B cell (primary cell): ENCODE measurements around the gene CMC4. TPM values are rescaled to one million over a fixed set of nuclear protein-coding genes. Genes with fewer than 3 reads are reported as not detected.

Experiments used
- ATAC-seq: fragments of 200-7000 bp; cut with Tn5 transposase; one replicate; pipeline ENCODE4 v1.10.0; 2021; ENCODE audit warnings: low read depth, mild to moderate bottlenecking, moderate number of reproducible peaks, moderate library complexity
- CTCF ChIA-PET: fragments of 350-600 bp; sonication (Branson Sonifier 250); formaldehyde crosslinking; loops from one replicate; lab custom pipeline; 2021; ENCODE audit warnings: antibody characterized with exemption, inconsistent platforms; lab: Charles Lee
- POLR2A ChIA-PET: fragments of 350-600 bp; sonication (Branson Sonifier 250); formaldehyde crosslinking; loops from one replicate; lab custom pipeline; 2021; ENCODE audit warnings: antibody characterized with exemption; lab: Charles Lee
- DNase-seq: peaks from one replicate; pipeline ENCODE4 v3.0.0; 2013
- H2AFZ ChIP-seq: 2 replicates; pipeline ENCODE4 v1.6.1; 2012; ENCODE audit warnings: mild to moderate bottlenecking, low read depth, low read length; ENCODE audit not compliant: insufficient read depth, poor library complexity, severe bottlenecking
- H3K27ac ChIP-seq, 2 donors: 1 replicate in 1 of 2; 2 replicates in 1 of 2; pipeline ENCODE4 v1.5.1; 2012 to 2013; ENCODE audit warnings: low read length in 2 of 2, mild to moderate bottlenecking in 2 of 2, moderate library complexity in 1 of 2
- H3K27me3 ChIP-seq, 4 experiments: fragments of 200-600 bp in 1 of 4; sonication (generic) in 1 of 4; replicated peaks in 1 of 4; 1 replicate in 2 of 4; 2 replicates in 2 of 4; pipeline versions ENCODE4 v1.6.1 to v1.7.0; 2013 to 2016; ENCODE audit warnings: low read length in 3 of 4, mild to moderate bottlenecking in 2 of 4, mixed read lengths in 1 of 4, moderate library complexity in 1 of 4; ENCODE audit not compliant: insufficient read depth in 4 of 4, control insufficient read depth in 3 of 4; ENCODE audit errors: control extremely low read depth in 1 of 4
- H3K36me3 ChIP-seq, 2 experiments: replicated peaks in 1 of 2; 1 replicate in 1 of 2; 2 replicates in 1 of 2; pipeline versions ENCODE4 v1.6.1 to v1.7.1; 2013; ENCODE audit warnings: low read length in 1 of 2; ENCODE audit not compliant: insufficient read depth in 2 of 2, control insufficient read depth in 1 of 2; ENCODE audit errors: control extremely low read depth in 1 of 2, extremely low read depth in 1 of 2
- H3K4me1 ChIP-seq, 2 donors: fragments of 200-600 bp in 1 of 2; sonication (generic) in 1 of 2; 1 replicate in 1 of 2; 2 replicates in 1 of 2; pipeline versions ENCODE4 v1.5.1 to v1.6.1; 2013 to 2017; ENCODE audit warnings: low read length in 2 of 2; ENCODE audit not compliant: control insufficient read depth in 2 of 2, insufficient read depth in 2 of 2
- H3K4me2 ChIP-seq: replicated peaks from 2 replicates; pipeline ENCODE3; 2012; ENCODE audit warnings: mild to moderate bottlenecking, low read depth, low read length; ENCODE audit not compliant: poor library complexity, severe bottlenecking
- H3K4me3 ChIP-seq, 5 experiments: fragments of 200-600 bp in 1 of 5; sonication (generic) in 1 of 5; 1 replicate in 3 of 5; 2 replicates in 2 of 5; pipeline versions ENCODE4 v1.5.1 to v1.7.0; 2011 to 2016; ENCODE audit warnings: low read length in 4 of 5, mild to moderate bottlenecking in 4 of 5, low read depth in 2 of 5, control low read depth in 1 of 5, moderate library complexity in 1 of 5; ENCODE audit not compliant: insufficient read depth in 1 of 5; ENCODE audit errors: control extremely low read depth in 1 of 5, extremely low read depth in 1 of 5
- H3K79me2 ChIP-seq: fragments of 200-600 bp; sonication (generic); one replicate; pipeline ENCODE4 v1.6.0; 2016; ENCODE audit warnings: low read length; ENCODE audit not compliant: control insufficient read depth, insufficient read depth
- H3K9ac ChIP-seq: fragments of 200-600 bp; sonication (generic); 2 replicates; pipeline ENCODE4 v1.6.1; 2017; ENCODE audit warnings: mild to moderate bottlenecking, low read length, moderate library complexity
- H3K9me3 ChIP-seq, 3 donors: one replicate each; pipeline versions ENCODE4 v1.6.1 to v1.7.1; 2013; ENCODE audit warnings: low read length in 2 of 3; ENCODE audit not compliant: control insufficient read depth in 2 of 3, insufficient read depth in 1 of 3; ENCODE audit errors: control extremely low read depth in 1 of 3
- H4K20me1 ChIP-seq: 2 replicates; pipeline ENCODE4 v1.6.0; 2012; ENCODE audit warnings: mild to moderate bottlenecking, low read length; ENCODE audit not compliant: insufficient read depth, control insufficient read depth, poor library complexity, severe bottlenecking
- H3K27ac Mint-ChIP-seq: one replicate; pipeline ENCODE4 v1.8.0; 2021; ENCODE audit warnings: mixed read lengths
- H3K27me3 Mint-ChIP-seq: one replicate; pipeline ENCODE4 v1.8.0; 2021; ENCODE audit warnings: mixed read lengths
- H3K4me1 Mint-ChIP-seq: one replicate; pipeline ENCODE4 v1.8.0; 2021; ENCODE audit warnings: mixed read lengths
- H3K4me3 Mint-ChIP-seq: one replicate; pipeline ENCODE4 v1.8.0; 2021; ENCODE audit warnings: mixed read lengths
- H3K9me3 Mint-ChIP-seq: one replicate; pipeline ENCODE4 v1.8.0; 2022; ENCODE audit warnings: mixed read lengths; ENCODE audit not compliant: insufficient read depth
- CTCF ChIP-seq: fragments of 200-600 bp; IDR thresholded peaks from one replicate; pipeline ENCODE4 v1.8.0; 2022; ENCODE audit warnings: antibody characterized with exemption, mild to moderate bottlenecking
- EZH2 ChIP-seq: IDR thresholded peaks from 2 replicates; pipeline ENCODE4 v1.6.1; 2012; ENCODE audit warnings: borderline replicate concordance, low read depth, mild to moderate bottlenecking, moderate library complexity, low read length; ENCODE audit not compliant: insufficient read depth, poor library complexity, severe bottlenecking
- WGBS: methylation state at CpG from one replicate; pipeline ENCODE4 v1.1.5; 2013; ENCODE audit warnings: missing lambda C conversion rate; ENCODE audit not compliant: insufficient coverage; 5-methylcytosine and 5-hydroxymethylcytosine counted together
- intact Hi-C: fragments of 100-400 bp; cut with micrococcal nuclease; formaldehyde crosslinking; loops from one replicate; pipeline ENCODE4 v1.10.0; 2022
- polyA plus RNA-seq: library from polyadenylated mRNA; depleted of rRNA; stranded (reverse); fragments of >200 nt; gene quantifications from 2 replicates; pipeline ENCODE4 v1.2.3, GENCODE V29; 2012
- total RNA-seq, 2 donors: library from RNA; stranded (reverse); fragments of 120-200 nt in 1 of 2; gene quantifications; 1 replicate in 1 of 2; 2 replicates in 1 of 2; pipeline versions ENCODE4 v1.2.3 to v1.2.4, GENCODE V29; 2013 to 2022

Gene CMC4
- total and polyA plus RNA-seq, 2 donors (not counting 1 experiment from before 2014, with no cell fraction given) = 6.0 to 10.1 TPM

DNA sequence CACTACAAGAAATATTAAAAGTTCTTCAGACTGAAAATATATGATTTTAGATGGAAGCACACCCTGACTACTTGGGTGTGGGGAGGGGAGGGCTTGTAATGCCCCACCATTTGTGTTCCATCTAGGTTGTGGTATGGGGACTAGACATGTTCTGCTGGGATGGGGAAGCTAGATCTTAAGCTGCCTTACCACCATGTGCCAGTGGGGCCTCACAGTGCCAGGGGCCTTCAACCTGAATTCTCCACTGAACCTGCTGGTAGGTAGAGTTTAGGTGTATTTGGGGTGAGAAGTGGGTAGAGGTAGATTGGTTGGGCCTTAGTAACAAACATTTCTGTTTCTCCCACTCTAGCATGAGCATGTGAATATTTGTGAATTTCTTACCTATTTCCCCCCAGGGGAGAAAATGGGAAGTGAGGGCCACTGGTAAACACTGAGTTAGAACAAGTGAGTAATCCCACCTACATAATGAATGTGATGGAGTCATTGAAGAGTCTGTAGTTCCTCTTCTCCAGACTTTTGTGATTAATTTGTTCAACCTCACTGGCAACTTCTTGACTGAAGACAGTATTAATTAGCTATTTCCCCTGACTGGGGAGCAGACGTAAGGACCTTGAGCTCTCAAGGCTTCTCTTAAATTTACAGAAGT, 44.4 kb upstream of the CMC4 start:
- Histone ChIP-seq H3K4me3 (no peak overlapping the region), H3K9ac (no peak overlapping the region), H3K27me3 (no peaks in the 10 kb centered on the region), H3K9me3 (no peaks in the 10 kb centered on the region), H2AFZ (no peak overlapping the region), H3K79me2 (no peaks in the 10 kb centered on the region), H3K4me1 (no peaks in the 10 kb centered on the region), H3K4me2 (no peak overlapping the region), H4K20me1 (no peaks in the 10 kb centered on the region), H3K27ac (no peak overlapping the region), H3K36me3 (peaks cover 0 to 10% of the 10 kb centered on the region in 2 experiments)
- WGBS = no CpG with 5 or more reads among the region's 1 CpG
- H3K9me3 Mint-ChIP-seq = no peaks in the 10 kb centered on the region
- H3K27ac Mint-ChIP-seq = peak overlapping the region; percentile 41
- TF ChIP-seq CTCF = no peak
- no peak for TF ChIP-seq EZH2
- peaks cover 8% of the 10 kb centered on the region for H3K4me1 Mint-ChIP-seq
- POLR2A ChIA-PET = no interaction called here
- ATAC-seq (peak; percentile 57), DNase-seq (no peak)
- H3K4me3 Mint-ChIP-seq = no peak overlapping the region
- intact Hi-C loops = no loop called here
- no peaks in the 10 kb centered on the region for H3K27me3 Mint-ChIP-seq
- CTCF ChIA-PET = no interaction called here

DNA sequence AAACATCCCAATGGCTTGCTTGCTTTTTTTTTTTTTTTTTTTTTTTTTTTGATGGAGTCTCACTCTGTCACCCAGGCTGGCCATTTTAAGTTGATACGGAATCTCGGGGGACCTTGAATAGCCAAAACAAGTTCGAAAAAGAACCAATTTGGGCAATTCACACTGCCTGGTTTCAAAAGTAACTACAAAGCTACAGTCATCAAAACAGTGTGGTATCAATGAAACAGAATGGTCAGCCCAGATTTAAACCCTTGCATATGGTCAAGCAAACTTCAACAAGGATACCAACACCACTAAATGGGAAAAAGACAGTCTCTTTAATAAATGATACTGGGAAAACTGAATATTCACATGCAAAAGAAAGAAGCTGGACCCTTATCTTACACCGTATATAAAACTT, 42.2 kb upstream of the CMC4 start:
- no peak overlapping the region for H3K27ac ChIP-seq
- Mint-ChIP-seq H3K27me3 (no peaks in the 10 kb centered on the region), H3K9me3 (no peaks in the 10 kb centered on the region), H3K27ac (no peak overlapping the region), H3K4me1 (peaks cover 8% of the 10 kb centered on the region), H3K4me3 (no peak overlapping the region)
- TF ChIP-seq CTCF (no peak), EZH2 (no peak)
- H3K27me3 ChIP-seq = no peaks in the 10 kb centered on the region
- H3K4me1 ChIP-seq = no peaks in the 10 kb centered on the region
- no peaks in the 10 kb centered on the region for H4K20me1 ChIP-seq
- H3K79me2 ChIP-seq = no peaks in the 10 kb centered on the region
- H3K9ac ChIP-seq = no peak overlapping the region
- ChIA-PET POLR2A (no interaction called here), CTCF (no interaction called here)
- WGBS = no CpG with 5 or more reads among the region's 4 CpGs
- ATAC-seq = no peak
- peaks cover 1 to 7% of the 10 kb centered on the region in 2 experiments for H3K36me3 ChIP-seq
- no peak overlapping the region for H3K4me3 ChIP-seq
- no peak overlapping the region for H3K4me2 ChIP-seq
- no peak for DNase-seq
- no peak overlapping the region for H2AFZ ChIP-seq
- intact Hi-C loops = no loop called here
- no peaks in the 10 kb centered on the region for H3K9me3 ChIP-seq
